NCI-H526 treated with DMSO at 0.1 percent for 48 hours (cell line): ENCODE measurements around the gene LANCL3.
A peak's percentile ranks its signal among the peaks of the same experiment; 100 is the strongest.

ENCODE experiments used
- DNase-seq: peaks from one replicate; lab custom pipeline; 2025; lab: John Stamatoyannopoulos, UW

Gene LANCL3

DNA sequence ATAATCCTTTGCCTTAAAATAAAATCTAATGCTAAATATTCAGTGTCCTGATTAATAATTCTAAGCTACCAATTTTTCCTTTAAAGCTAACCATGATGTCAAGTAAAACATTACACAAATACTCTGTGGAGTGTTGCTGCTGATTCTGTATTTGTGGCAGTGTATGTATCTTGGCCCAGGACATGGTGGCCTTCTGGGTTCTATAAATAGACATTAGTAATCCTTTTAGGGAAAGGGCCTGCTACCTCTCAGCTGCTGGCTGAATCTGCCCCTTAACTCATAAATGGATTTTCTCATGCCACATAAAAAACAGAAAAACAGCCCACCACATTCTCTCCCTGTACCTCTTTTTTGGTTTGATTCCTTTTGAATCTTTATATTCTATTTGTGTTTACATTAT lies 113.0 kb downstream of the LANCL3 start:
- DNase-seq = no peak

DNA sequence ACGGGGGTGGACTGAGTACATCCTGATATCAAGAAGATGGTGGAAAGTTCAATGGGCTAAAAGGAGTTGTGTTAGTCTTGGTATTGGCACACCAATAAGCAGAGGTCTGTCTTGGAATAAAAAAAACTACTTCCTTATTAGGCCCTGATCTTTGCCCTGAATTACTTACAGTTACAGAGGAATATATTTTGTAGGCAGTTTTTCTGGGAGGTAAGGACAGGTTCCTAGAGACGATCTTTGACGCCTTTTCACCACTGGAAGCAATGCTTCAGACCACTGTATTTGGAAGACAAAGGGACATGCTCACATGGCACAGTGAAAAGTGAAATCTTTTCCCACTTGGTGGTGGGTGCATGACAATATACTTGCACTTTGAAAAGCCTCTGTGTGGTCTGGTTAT lies 113.5 kb downstream of the LANCL3 start:
- DNase-seq = peak; percentile 46

DNA sequence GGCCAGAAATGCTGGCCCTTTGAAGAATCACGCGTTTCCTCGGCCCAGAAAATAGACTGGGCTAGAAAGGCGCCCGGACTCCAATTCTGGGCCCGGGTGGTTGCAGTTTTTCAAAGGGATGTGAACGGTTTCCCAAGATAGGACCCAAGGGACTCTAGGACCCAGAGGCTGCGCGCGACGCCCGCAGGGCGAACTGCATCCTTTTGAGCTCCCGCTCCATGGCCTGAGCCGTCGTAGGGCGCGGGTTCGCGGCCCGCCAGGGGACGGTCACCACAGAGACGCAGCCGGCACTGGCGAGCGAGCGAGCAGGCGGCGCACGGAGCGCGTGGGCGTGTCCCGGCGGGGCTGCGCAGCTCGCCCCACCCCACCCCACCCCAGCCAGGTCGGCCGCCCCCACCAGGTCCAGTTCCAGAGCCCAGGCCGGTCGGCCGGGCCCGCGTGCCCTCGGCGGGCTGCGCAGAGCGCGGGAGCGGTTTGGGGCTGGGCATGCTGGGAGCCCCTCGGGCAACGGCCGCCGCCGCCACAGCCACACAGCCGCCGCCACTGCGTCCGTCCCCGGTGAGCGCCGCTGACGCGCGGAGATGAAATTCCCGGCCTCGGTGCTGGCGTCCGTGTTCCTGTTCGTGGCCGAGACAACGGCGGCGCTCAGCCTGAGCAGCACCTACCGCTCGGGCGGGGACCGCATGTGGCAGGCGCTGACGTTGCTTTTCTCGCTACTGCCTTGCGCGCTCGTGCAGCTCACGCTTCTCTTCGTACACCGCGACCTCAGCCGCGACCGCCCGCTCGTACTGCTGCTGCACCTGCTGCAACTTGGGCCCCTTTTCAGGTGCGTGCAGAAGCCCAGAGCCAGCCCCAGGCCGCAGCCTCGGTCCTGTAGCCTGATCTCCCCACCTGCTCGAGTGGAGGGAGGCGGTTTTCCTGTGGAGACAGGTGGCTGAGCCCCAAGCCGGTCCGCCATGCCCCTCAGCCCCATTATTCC lies 114.2 kb downstream of the LANCL3 start, which contains the start of gene XK:
Gene XK, plus strand, starts transcription at position 411 of the 979 bp plus-strand sequence. Its CDS starts 171 bp downstream, at position 582.
- peak; percentile 69 for DNase-seq

DNA sequence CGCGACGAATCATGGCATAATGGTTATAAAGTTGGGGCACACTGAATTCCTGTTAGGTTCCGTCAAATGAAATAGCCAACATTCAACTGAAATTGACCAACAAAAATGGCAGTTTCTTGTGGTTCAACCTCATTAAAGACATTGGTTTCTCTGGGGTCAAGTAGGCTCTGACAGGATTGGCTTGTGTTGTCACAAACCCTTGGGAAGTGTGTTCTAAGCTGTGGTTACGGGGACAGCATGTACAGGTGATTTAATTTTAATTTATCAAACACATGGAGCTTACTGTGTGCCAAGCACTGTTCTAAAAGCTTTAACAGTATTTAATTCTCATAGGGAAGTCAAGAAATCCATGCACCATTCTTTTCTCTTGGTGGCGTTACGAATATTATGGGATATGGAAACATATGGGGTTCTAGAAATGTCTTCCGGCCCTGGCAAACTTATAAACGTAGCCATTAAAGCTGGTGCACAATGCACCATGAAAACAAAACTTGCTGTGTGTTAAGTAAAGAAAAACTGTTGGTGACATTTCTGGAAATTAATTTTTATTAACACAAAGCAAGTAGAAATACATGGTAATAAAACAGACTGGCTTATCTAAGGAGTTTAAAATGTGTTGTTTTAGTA lies 115.0 kb downstream of the LANCL3 start:
- peak; percentile 46 for DNase-seq

DNA sequence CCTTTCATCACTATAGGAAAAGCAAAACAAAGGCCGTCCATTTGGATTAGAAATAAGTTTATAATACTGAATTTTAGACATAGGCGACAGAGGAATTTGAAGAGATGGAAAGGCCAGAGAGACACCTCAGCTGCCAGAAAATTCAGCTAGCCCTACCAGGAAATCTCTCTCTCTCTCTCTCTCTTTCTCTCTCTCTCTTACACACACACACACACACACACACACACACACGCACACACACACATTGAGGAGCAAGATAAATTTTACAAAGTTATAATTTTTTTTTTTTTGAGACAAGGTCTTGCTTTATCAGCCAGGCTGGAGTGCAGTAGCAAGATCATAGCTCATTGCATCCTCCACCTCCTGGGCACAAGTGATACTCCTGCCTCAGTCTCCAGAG lies 115.5 kb downstream of the LANCL3 start:
- DNase-seq = no peak

DNA sequence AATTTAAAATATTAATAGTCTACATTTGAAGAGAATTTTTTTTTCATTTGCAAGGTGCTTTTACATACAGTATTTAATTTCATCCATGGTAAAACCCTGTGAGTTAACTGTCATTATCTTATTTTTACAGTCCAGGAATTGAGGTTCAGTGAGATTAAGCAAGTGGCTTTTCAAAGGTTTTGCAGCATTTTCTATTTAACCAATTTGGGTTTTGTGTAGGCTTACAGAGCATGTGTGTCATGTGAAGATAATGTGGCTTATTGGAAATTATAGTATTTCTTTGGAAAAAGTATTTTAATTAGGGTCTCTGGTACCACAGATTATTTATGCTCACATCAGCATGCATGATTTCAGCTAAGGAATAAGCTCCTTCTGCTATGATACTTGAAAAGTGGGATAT lies 118.7 kb downstream of the LANCL3 start:
- DNase-seq = no peak

DNA sequence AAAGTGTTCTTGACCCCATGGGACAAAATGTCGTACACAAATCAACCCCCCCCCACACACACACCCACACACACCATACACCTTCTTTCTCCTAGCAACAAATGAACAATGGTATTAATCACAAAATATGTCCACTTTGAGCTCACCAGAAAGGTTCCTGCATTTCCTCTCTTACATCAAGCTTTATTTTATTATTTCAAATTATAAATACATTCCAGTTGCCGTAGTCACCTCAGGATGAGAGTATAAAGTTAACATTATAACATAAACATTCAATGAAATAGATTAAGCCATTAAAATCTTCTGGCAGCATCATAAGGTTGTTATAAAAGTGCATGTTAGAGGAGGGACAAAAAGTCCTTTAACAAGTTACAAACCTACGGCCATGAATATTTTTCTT lies 121.5 kb downstream of the LANCL3 start:
- DNase-seq = no peak

DNA sequence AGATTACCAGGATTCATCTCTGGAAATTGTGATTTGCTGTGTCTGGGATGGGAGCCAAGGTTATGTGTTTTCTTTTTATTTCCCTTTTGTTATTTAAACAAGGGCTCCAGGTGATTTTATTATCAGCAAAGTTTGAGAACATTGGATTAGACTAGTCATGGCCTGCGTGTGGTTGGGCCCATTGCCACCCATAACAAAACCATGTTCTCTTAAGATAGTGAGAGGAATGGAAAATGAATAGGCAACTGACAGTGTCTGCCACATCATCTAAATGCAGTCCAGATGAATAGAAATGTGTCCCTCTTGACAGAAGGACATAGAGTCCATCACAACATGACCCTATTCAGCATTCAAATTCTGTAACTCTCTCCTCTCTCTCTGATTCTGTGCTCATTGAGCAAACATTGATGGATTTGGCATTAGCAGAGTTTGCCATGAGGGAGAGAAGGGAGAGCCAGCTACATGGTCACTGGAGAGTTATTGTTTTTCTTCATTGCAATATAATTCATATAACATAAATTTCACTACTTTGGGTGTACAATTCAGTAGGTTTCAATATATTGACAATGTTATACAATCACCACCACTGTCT lies 125.8 kb downstream of the LANCL3 start:
- DNase-seq = no peak

DNA sequence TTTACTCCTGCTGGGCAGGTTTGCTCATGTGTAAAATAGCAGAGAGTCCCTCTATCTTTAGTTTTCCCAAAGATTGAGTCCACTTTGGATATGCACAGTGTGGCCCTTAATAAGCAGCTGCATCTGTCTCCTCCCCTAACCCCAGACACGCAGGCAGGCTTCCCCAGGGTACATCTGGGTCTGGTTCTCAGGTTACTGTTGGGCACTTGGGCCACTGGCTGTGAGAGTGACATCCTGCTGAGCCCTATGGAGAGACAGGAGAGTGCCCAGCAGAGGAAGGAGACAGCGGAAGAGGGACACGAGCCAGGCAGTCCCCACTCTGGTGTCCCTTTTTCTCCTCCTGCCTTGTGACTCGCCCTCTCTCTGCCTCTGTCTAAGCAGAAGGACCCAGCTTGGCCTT lies 130.1 kb downstream of the LANCL3 start:
- no peak for DNase-seq

DNA sequence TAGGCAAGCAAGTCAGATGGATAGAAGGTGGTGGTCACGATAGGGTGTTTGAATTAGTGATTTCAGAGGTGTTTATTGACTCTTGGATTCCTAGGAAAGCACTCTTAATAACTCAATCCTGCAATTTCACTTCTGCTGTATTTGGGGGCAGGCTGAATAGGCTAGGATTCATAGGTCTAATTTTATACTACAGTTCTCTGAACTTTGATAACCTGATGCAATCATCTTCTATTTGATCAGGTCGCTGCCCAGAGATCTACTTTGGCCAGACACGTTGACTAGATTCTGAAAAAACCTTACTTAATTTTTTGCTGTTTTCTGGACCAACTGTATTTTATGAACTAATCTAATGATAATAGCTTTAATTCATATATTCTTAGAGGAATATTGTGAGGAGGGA lies 140.5 kb downstream of the LANCL3 start:
- no peak for DNase-seq

DNA sequence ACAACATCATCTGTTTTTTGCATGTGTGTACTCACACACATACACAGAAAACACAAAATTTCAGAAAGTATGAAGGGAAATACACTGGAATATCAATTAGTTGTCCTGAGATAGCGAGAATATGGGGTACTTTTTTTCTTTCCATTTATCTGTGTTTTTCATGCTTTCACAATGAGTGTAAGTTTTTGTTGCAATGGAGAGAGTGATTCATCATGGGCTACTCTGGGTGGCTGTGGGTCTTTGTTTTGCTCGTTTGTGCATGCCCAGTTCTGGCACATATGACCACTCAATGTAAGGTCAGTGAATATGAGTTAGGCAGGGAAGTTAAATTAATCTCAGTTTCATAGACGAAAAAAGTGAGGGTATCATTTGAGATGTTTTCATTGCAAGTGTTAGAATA lies 141.0 kb downstream of the LANCL3 start:
- DNase-seq = no peak

DNA sequence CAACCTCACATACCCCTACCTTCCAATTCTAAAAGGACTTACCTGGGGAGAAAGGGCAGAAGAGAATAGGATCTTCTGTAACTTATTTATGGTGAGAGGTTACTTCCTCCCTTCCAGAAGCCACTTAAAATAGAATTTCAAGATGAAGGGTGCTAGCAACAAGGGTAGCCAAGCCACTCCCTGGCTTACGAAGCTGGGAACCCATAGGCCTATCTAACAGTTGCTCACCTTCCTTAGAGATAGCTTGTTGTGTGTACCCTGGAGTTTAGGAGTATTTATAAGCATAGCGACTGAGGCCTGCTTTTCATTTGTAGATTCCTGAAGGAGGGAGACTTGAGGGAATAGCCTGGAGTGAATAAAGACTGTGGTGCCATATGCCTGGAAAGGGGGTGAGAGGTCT lies 143.0 kb downstream of the LANCL3 start:
- DNase-seq = no peak

DNA sequence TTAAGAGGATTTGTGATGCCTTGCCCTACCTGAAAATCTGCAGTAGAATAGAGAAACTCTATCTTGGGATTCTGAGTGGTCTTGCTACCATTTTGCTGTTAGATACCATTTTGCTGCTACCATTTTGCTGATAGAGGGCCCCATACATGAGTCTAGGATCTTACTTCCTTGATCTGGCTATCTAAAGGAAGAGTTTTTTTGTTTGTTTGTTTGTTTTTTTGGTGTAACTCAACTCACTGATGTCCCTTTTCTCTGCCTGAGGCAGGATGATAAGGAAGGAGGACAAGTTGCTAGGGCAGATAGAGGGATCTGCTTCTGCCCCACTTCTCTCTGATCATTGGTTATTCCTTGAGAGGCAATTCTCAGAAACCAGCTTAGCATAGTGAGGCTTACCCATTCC lies 145.1 kb downstream of the LANCL3 start:
- no peak for DNase-seq

DNA sequence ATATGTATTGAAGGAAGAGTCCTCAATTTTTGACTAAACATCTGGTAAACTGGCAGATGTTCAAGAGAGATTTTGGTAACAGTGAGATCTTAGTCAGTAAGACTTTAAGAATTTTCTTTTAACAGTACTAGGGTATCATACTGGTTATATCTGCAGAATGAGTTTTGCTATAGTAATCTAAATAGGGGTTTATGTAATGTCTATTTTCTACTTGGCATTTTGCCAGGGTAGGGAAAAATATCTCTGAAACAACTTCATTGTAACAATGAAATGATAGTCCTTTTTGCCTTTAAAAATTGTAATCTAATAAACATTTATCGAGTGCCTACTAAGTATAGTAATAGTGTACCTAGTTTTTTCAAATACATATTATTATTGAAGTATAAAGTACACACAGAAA lies 146.2 kb downstream of the LANCL3 start:
- DNase-seq = no peak

DNA sequence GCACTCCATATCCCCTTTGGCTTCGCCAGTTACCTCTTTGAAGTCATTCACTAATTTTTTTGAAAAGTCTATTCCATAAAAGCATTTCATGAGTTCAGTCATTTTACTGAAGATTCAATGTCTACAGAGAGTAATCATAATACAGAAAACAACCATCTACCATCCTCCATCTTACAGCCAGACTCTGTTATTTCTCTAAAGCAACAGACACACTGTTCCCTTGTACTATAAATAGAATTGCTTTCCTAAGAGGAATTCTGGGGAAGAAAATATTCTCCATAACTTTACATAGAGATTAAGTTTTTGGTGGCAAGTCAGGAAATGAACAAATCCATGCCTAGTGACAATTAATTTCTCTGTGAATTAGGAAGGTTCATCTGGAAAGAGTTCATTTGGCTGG lies 151.1 kb downstream of the LANCL3 start:
- no peak for DNase-seq

DNA sequence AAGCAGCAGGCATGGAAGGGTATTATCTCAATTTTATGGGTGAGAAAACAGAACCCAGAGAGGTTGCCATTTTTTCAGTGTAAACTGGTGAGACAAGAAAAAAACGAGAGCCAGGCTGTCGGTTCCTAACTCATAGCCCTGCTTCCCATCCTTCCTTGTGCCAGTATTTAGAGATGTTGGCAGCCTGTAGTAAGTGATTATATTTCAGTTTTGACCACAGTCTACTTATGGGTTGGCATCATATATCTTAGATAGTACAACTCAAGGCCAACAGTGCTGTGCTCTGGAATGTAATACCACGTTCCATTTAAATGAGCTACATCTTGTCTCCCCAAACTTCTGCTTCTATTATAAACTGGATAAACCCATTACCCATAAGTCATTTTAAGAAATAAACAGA lies 154.9 kb downstream of the LANCL3 start:
- DNase-seq = no peak
